ENCODE measurements around the gene KRT73. TPM values are rescaled to one million over a fixed set of nuclear protein-coding genes. Genes with fewer than 3 reads are reported as not detected.

Gene KRT73
- total RNA-seq, 1 experiment from 2014 or later, result not detected

GRCh38 chr12:52608161-52608560, 10.2 kb downstream of the KRT73 start:
- Mint-ChIP-seq H3K27ac (no peak overlapping the region), H3K27me3 (ENCODE audit: low read depth) (peaks cover 40% of the 10 kb centered on the region), H3K36me3 (ENCODE audit: insufficient read depth in 1 of 3, low read depth in 3 of 3) (no peaks in the 10 kb centered on the region), H3K9me3 (no peaks in the 10 kb centered on the region), H3K4me1 (peaks cover 0 to 4% of the 10 kb centered on the region in 2 experiments; a peak in 2 of 4 replicates), H3K4me3 (no peak overlapping the region)
- Histone ChIP-seq H3K23me2 (ENCODE audit: insufficient read length, low read depth, low read length, poor library complexity, severe bottlenecking) (no peaks in the 10 kb centered on the region), H3K9ac (ENCODE audit: extremely low read depth, insufficient read length, low read length) (no peak overlapping the region), H2BK120ac (ENCODE audit: low read depth, low read length, poor library complexity, severe bottlenecking) (no peak overlapping the region), H4K8ac (replicated peaks; ENCODE audit: insufficient read length, low read depth, low read length) (no peak overlapping the region), H3K4me2 (ENCODE audit: insufficient read depth, insufficient read length, low read length) (no peak overlapping the region), H3K27me3 (ENCODE audit: insufficient read depth, low read length) (no peaks in the 10 kb centered on the region), H3K56ac (ENCODE audit: insufficient read length, low read depth, low read length) (no peak overlapping the region), H2BK12ac (ENCODE audit: insufficient read length, low read depth, low read length) (no peak overlapping the region), H2BK5ac (ENCODE audit: insufficient read length, low read length) (no peak overlapping the region), H4K20me1 (ENCODE audit: control insufficient read depth, insufficient read depth, insufficient read length) (no peaks in the 10 kb centered on the region), H3K9me3 (ENCODE audit: control insufficient read depth, low read depth, low read length) (no peaks in the 10 kb centered on the region), H3K14ac (ENCODE audit: insufficient read depth, low read length) (no peak overlapping the region), H3K23ac (ENCODE audit: insufficient read length, low read depth, low read length) (no peak overlapping the region), H2AFZ (ENCODE audit: low read length) (no peak overlapping the region), H2BK20ac (ENCODE audit: low read depth, low read length, poor library complexity, severe bottlenecking) (no peak overlapping the region), H3K4ac (ENCODE audit: low read depth, low read length) (no peak overlapping the region), H2AK5ac (ENCODE audit: insufficient read length, low read length) (no peak overlapping the region), H2BK15ac (ENCODE audit: low read depth, low read length) (no peak overlapping the region), H3K4me1 (ENCODE audit: insufficient read depth, low read length) (no peaks in the 10 kb centered on the region), H3K18ac (ENCODE audit: insufficient read length, low read depth, low read length) (no peak overlapping the region), H3K79me1 (ENCODE audit: insufficient read depth, low read depth, low read length, poor library complexity, severe bottlenecking) (no peaks in the 10 kb centered on the region), H4K91ac (ENCODE audit: insufficient read length, low read depth, low read length) (no peak overlapping the region), H3K27ac (ENCODE audit: insufficient read length, low read depth, low read length) (no peak overlapping the region), H4K5ac (ENCODE audit: insufficient read length, low read depth, low read length) (no peak overlapping the region), H3K79me2 (ENCODE audit: insufficient read depth, low read length) (no peaks in the 10 kb centered on the region), H3T11ph (ENCODE audit: low read length) (no peak overlapping the region)
- WGBS (ENCODE audit: extremely low coverage, insufficient read length, low lambda C conversion rate), result no CpG with 5 or more reads among the region's 6 CpGs
- TF ChIP-seq CTCF (conservative IDR thresholded peaks at IDR 0.05), result no peak
- peak; percentile 25 for DNase-seq
